ENCODE data around the gene F13B.
"Not testable (repeated sequence)": the region's sequence is repeated elsewhere in the genome, so short reads cannot be mapped to it uniquely, and the experiment has no call there.

F13B gene

GRCh38 chr1:197041486-197042353, 25.3 kb downstream of the F13B start:
- DNase-seq (ENCODE audit: low spot score) = no peak

GRCh38 chr1:197036861-197037260, 30.2 kb downstream of the F13B start:
- DNase-seq (ENCODE audit: low spot score) = no peak

- not testable (repeated sequence) for DNase-seq (ENCODE audit: low spot score)
These were observed 32.3 kb downstream of the F13B start for GRCh38 chr1:197034631-197035339.

DNA sequence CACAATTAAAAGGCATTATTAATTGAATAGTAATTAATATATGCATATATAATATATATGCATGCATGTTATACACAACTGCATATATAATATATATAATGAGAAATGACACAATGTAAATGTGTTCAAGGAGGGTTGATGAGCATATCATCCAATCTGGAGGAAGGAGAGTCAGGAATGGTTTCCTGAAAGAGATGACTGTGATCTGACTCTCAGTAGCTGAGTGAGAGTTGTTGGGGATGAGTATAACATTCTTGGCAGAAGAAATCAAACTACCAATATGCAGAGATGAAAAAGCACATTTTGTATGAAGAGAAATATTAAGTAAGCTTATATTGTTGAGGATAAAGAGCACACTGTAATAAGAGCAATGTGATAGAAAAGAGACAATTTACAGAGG, 37.3 kb downstream of the F13B start:
- no peak for DNase-seq (ENCODE audit: low spot score)

- no peak for DNase-seq (ENCODE audit: low spot score)
These were observed 39.7 kb downstream of the F13B start for GRCh38 chr1:197027359-197027758.

- DNase-seq (ENCODE audit: low spot score) = no peak
These were observed 42.6 kb downstream of the F13B start for GRCh38 chr1:197024460-197024859.

GRCh38 chr1:197021716-197022115, 45.3 kb downstream of the F13B start:
- DNase-seq (ENCODE audit: low spot score) = no peak

GRCh38 chr1:197017558-197018146, 49.4 kb downstream of the F13B start:
- no peak for DNase-seq (ENCODE audit: low spot score)

- DNase-seq (ENCODE audit: low spot score) = no peak
These were observed 50.3 kb downstream of the F13B start for GRCh38 chr1:197016751-197017150.

GRCh38 chr1:197013234-197013633, 53.8 kb downstream of the F13B start:
- DNase-seq (ENCODE audit: low spot score) = no peak

GRCh38 chr1:197011614-197012013, 55.4 kb downstream of the F13B start:
- DNase-seq (ENCODE audit: low spot score) = no peak

GRCh38 chr1:197008861-197009260, 58.2 kb downstream of the F13B start:
- DNase-seq (ENCODE audit: low spot score) = no peak

- no peak for DNase-seq (ENCODE audit: low spot score)
These were observed 63.9 kb downstream of the F13B start for GRCh38 chr1:197003132-197003531.

GRCh38 chr1:197001828-197002227, 65.2 kb downstream of the F13B start:
- DNase-seq (ENCODE audit: low spot score) = no peak

DNA sequence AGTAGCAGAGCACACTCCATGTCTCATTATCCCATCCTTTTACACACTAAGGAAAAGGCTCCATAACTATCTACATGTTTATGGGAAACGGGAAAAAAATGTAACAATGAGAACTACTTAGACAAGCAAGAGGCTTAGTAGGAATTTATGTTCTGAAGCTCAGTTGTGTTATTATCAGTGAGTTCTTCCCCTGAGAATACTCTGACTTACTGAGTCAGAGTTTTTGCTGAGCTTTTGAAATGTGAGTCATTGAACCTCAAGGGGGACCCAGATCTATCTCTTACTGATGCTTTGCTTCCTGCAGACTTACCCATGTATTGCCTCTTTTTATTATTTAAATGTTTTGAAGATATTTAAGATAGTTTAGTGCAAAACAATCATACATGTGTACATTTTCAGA, 69.6 kb downstream of the F13B start:
- DNase-seq (ENCODE audit: low spot score) = peak; percentile 21

DNA sequence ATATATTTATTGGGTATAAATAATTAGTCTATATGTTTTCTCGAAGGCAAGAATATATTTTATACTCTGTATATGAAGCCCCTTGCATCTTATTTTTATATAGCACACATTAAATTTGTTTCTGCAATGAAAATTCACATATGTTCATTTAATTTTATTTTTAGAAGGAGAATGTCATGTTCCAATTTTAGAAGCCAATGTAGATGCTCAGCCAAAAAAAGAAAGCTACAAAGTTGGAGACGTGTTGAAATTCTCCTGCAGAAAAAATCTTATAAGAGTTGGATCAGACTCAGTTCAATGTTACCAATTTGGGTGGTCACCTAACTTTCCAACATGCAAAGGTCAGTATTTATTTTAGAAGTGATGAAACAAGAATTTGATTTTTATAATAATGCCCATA, 73.1 kb downstream of the F13B start:
- DNase-seq (ENCODE audit: low spot score) = no peak

DNA sequence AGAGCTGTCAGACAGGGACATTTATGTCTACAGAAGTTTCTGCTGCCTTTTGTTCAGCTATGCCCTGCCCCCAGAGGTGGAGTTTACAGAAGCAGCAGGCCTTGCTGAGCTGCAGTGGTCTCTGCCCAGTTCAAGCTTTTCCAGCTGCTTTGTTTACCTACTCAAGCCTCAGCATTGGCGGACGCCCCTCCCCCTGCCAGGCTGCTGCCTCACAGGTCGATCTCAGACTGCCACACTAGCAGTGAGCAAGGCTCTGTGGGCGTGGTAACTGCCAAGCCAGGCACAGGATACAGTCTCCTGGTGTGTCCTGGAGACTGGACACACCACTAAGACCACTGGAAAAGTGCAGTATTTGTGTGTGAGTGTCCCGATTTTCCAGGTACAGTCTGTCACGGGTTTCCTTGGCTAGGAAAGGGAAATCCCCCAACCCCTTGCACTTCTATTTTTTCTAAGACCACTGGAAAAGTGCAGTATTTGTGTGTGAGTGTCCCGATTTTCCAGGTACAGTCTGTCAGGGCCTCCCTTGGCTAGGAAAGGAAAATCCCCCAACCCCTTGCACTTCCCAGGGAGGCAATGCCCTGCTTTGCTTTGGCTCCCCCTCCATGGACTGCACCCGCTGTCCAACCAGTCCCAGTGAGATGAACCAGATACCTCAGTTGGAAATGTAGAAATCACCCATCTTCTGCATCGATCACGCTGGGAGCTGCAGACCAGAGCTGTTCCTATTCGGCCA, 75.0 kb downstream of the F13B start:
- not testable (repeated sequence) for DNase-seq (ENCODE audit: low spot score)

All from AG08396 (cell line).